GM23338 (cell line): ENCODE measurements around the gene TIMM17A. TPM values are rescaled to one million over a fixed set of nuclear protein-coding genes. Genes with fewer than 3 reads are reported as not detected.

Experiments
- ATAC-seq: fragments of 200-7000 bp; cut with Tn5 transposase; 3 replicates; pipeline ENCODE4 v1.9.1; 2020
- DNase-seq: peaks from one replicate; pipeline ENCODE4 v3.0.0-alpha.2; 2015; ENCODE audit warnings: low spot score
- H2AFZ ChIP-seq: fragments of 200-600 bp; sonication (generic); 2 replicates; pipeline ENCODE4 v1.8.0; 2016; ENCODE audit warnings: antibody characterized with exemption, mild to moderate bottlenecking, moderate library complexity
- H3F3A ChIP-seq: fragments of 200-600 bp; sonication (generic); replicated peaks from 2 replicates; pipeline ENCODE4 v1.8.0; 2017; ENCODE audit warnings: antibody characterized with exemption, mixed run types, low read depth
- H3K27ac ChIP-seq: fragments of 200-600 bp; sonication (generic); 2 replicates; pipeline ENCODE4 v1.6.1; 2016; ENCODE audit warnings: low read depth
- H3K27me3 ChIP-seq: fragments of 200-600 bp; sonication (generic); 2 replicates; pipeline ENCODE4 v1.8.0; 2016; ENCODE audit warnings: mild to moderate bottlenecking, mixed run types, moderate library complexity; ENCODE audit not compliant: insufficient read depth
- H3K36me3 ChIP-seq: fragments of 200-600 bp; sonication (generic); 2 replicates; pipeline ENCODE4 v1.8.0; 2016; ENCODE audit warnings: mild to moderate bottlenecking; ENCODE audit not compliant: insufficient read depth
- H3K4me1 ChIP-seq: fragments of 200-600 bp; sonication (generic); 2 replicates; pipeline ENCODE4 v1.8.0; 2016; ENCODE audit warnings: mild to moderate bottlenecking, moderate library complexity; ENCODE audit not compliant: insufficient read depth
- H3K4me2 ChIP-seq: fragments of 200-600 bp; sonication (generic); 2 replicates; pipeline ENCODE4 v1.7.1; 2017; ENCODE audit warnings: mixed run types
- H3K4me3 ChIP-seq: fragments of 200-600 bp; sonication (generic); 2 replicates; pipeline ENCODE4 v1.6.1; 2016; ENCODE audit warnings: mixed run types
- H3K79me2 ChIP-seq: fragments of 200-600 bp; sonication (generic); replicated peaks from 2 replicates; pipeline ENCODE4 v1.8.0; 2017; ENCODE audit warnings: mild to moderate bottlenecking; ENCODE audit not compliant: insufficient read depth
- H3K9me2 ChIP-seq: fragments of 200-600 bp; sonication (generic); 2 replicates; pipeline ENCODE4 v1.8.0; 2017; ENCODE audit not compliant: insufficient read depth
- H4K20me1 ChIP-seq: fragments of 200-600 bp; sonication (generic); replicated peaks from 2 replicates; pipeline ENCODE4 v1.8.0; 2017; ENCODE audit warnings: mild to moderate bottlenecking; ENCODE audit not compliant: insufficient read depth
- H3K27ac Mint-ChIP-seq: 2 replicates; pipeline ENCODE4 v1.8.0; 2020; ENCODE audit warnings: inconsistent platforms, mild to moderate bottlenecking, moderate library complexity, mixed read lengths
- H3K27me3 Mint-ChIP-seq: 3 replicates; pipeline ENCODE4 v1.8.0; 2022; ENCODE audit warnings: low read depth, mild to moderate bottlenecking, moderate library complexity, mixed read lengths, inconsistent platforms; ENCODE audit not compliant: insufficient read depth, poor library complexity
- H3K36me3 Mint-ChIP-seq: 3 replicates; pipeline ENCODE4 v1.8.0; 2021; ENCODE audit warnings: low read depth, mild to moderate bottlenecking, inconsistent platforms, moderate library complexity, mixed read lengths
- H3K4me1 Mint-ChIP-seq: 3 replicates; pipeline ENCODE4 v1.8.0; 2020; ENCODE audit warnings: mild to moderate bottlenecking, inconsistent platforms, mixed read lengths
- H3K4me3 Mint-ChIP-seq: 3 replicates; pipeline ENCODE4 v1.8.0; 2021; ENCODE audit warnings: moderate library complexity, mild to moderate bottlenecking, inconsistent platforms, mixed read lengths
- H3K9me3 Mint-ChIP-seq: 3 replicates; pipeline ENCODE4 v1.8.0; 2020; ENCODE audit warnings: moderate library complexity, mild to moderate bottlenecking, inconsistent platforms, mixed read lengths
- CREB1 ChIP-seq: fragments of 250-450 bp; sonication (Bioruptor Pico); IDR thresholded peaks from 2 replicates; pipeline ENCODE4 v1.5.0; 2020; ENCODE audit warnings: low read depth, mild to moderate bottlenecking, moderate library complexity
- CTCF ChIP-seq, 2 experiments: fragments of 200-600 bp in 1 of 2; sonication (generic) in 1 of 2; conservative IDR thresholded peaks; 2 replicates each; pipeline versions ENCODE4 v1.5.1 to v1.6.1; 2016 to 2017; ENCODE audit warnings: antibody characterized with exemption in 2 of 2, low read depth in 2 of 2, mild to moderate bottlenecking in 2 of 2, moderate library complexity in 1 of 2
- ETS1 ChIP-seq: IDR thresholded peaks from 2 replicates; pipeline ENCODE4 v1.6.1; 2016; ENCODE audit warnings: antibody characterized with exemption
- NANOG ChIP-seq: IDR thresholded peaks from 2 replicates; pipeline ENCODE4 v1.6.1; 2016; ENCODE audit warnings: antibody characterized with exemption, borderline replicate concordance
- REST ChIP-seq: IDR thresholded peaks from one replicate; pipeline ENCODE4 v1.6.1; 2018; ENCODE audit warnings: antibody characterized with exemption; ENCODE audit not compliant: unreplicated experiment
- STAT1 ChIP-seq: IDR thresholded peaks from one replicate; pipeline ENCODE4 v1.6.1; 2016; ENCODE audit warnings: antibody characterized with exemption; ENCODE audit not compliant: unreplicated experiment
- ZNF331 ChIP-seq: fragments of 250-450 bp; sonication (Bioruptor Pico); IDR thresholded peaks from 2 replicates; pipeline ENCODE4 v1.5.0; 2020; ENCODE audit warnings: low read depth, mild to moderate bottlenecking, moderate library complexity
- ZNF462 ChIP-seq: fragments of 250-450 bp; sonication (Bioruptor Pico); IDR thresholded peaks from 2 replicates; pipeline ENCODE4 v1.5.0; 2020; ENCODE audit warnings: mild to moderate bottlenecking, moderate library complexity
- polyA plus RNA-seq: library from polyadenylated mRNA; unstranded; fragments of >200 nt; fragmentation: Nextera tagmentation; extraction: Ambion mirVana; gene quantifications from 2 replicates; pipeline ENCODE4 v1.2.1, GENCODE V29; 2016
- total RNA-seq: library from RNA; depleted of rRNA; stranded (reverse); fragments of >200 nt; shearing (Covaris generic); gene quantifications from 2 replicates; pipeline ENCODE4 v1.2.3, GENCODE V29; 2014

TIMM17A gene
- total and polyA plus RNA-seq, 2 experiments from 2014 or later = 38.5 to 60.0 TPM

GRCh38 chr1:202014915-202015661 is 59.8 kb downstream of the TIMM17A start (continued):
- no peak for TF ChIP-seq REST
- TF ChIP-seq CTCF (conservative IDR thresholded peaks at IDR 0.05; ENCODE audit: low read depth in 2 of 2) = no peak
- TF ChIP-seq ETS1 = no peak
- no peak for TF ChIP-seq CREB1 (CRISPR knock-in tag)

GRCh38 chr1:202015662-202015937 is 60.3 kb downstream of the TIMM17A start:
- Histone ChIP-seq H3K4me1 (peaks cover 15% of the 10 kb centered on the region), H3K27me3 (no peaks in the 10 kb centered on the region), H3K9me2 (no peaks in the 10 kb centered on the region), H2AFZ (no peak overlapping the region), H3K27ac (no peak overlapping the region), H3F3A (peaks cover 7% of the 10 kb centered on the region; the same call in 1 of the 2 replicates), H3K79me2 (peaks cover 3% of the 10 kb centered on the region; the same call in 1 of the 2 replicates), H3K4me3 (no peak overlapping the region), H4K20me1 (no peaks in the 10 kb centered on the region), H3K36me3 (no peaks in the 10 kb centered on the region), H3K4me2 (no peak overlapping the region)
- H3K4me1 Mint-ChIP-seq = peaks cover 30% of the 10 kb centered on the region
- ATAC-seq = no peak
- peaks cover 6% of the 10 kb centered on the region for H3K27me3 Mint-ChIP-seq
- no peak for TF ChIP-seq CREB1 (CRISPR knock-in tag)
- TF ChIP-seq NANOG = no peak
- TF ChIP-seq ZNF331 = no peak
- TF ChIP-seq ZNF462 (CRISPR knock-in tag) = no peak
- no peak for TF ChIP-seq STAT1
- no peaks in the 10 kb centered on the region for H3K9me3 Mint-ChIP-seq
- H3K27ac Mint-ChIP-seq = no peak overlapping the region
- no peak for DNase-seq
- H3K36me3 Mint-ChIP-seq = peaks cover 19% of the 10 kb centered on the region; the same call in 2 of the 3 replicates
- H3K4me3 Mint-ChIP-seq = no peak overlapping the region
